Endothelial cell of umbilical vein (primary cell): Measurements from ENCODE around the gene RBFOX1. TPM values are rescaled to one million over a fixed set of nuclear protein-coding genes. Genes with fewer than 3 reads are reported as not detected.

Experiments
- BruUV-seq: library from RNA; stranded (reverse); fragments of 400-500 nt; replicated peaks from 2 replicates; lab custom pipeline; 2021; lab: Mats Ljungman, UMichigan
- CTCF ChIA-PET: fragments of 300-600, 350-600 bp; sonication (Branson Sonifier 250); formaldehyde crosslinking; loops from one replicate; lab custom pipeline; 2021; ENCODE audit warnings: antibody characterized with exemption, inconsistent platforms; lab: Charles Lee
- POLR2A ChIA-PET: fragments of 300-600, 350-600 bp; sonication (Branson Sonifier 250); formaldehyde crosslinking; loops from one replicate; lab custom pipeline; 2021; ENCODE audit warnings: antibody characterized with exemption, inconsistent platforms; lab: Charles Lee
- DNase-seq: peaks from one replicate; pipeline ENCODE4 v3.0.0-alpha.2; 2011; ENCODE audit warnings: low read depth, low spot score
- FAIRE-seq: peaks from 2 replicates; lab custom pipeline; 2011; peaks lifted over from hg19 to GRCh38; lab: Jason Lieb, UNC
- H2AFZ ChIP-seq: 2 replicates; pipeline ENCODE4 v1.6.0; 2012; ENCODE audit warnings: low read depth, low read length, control low read depth, inconsistent platforms
- H3K27ac ChIP-seq: 2 replicates; pipeline ENCODE4 v1.5.1; 2011; ENCODE audit warnings: low read depth, mild to moderate bottlenecking, control low read depth, low read length, moderate library complexity; ENCODE audit not compliant: insufficient read depth
- H3K27me3 ChIP-seq, 2 experiments: 2 replicates each; pipeline versions ENCODE4 v1.6.0 to v1.6.1; 2011; ENCODE audit warnings: low read length in 2 of 2, mixed read lengths in 1 of 2; ENCODE audit not compliant: control insufficient read depth in 2 of 2, insufficient read depth in 2 of 2
- H3K36me3 ChIP-seq, 2 experiments: 2 replicates in 1 of 2; 3 replicates in 1 of 2; pipeline ENCODE4 v1.5.1; 2011; ENCODE audit warnings: low read length in 2 of 2, mild to moderate bottlenecking in 1 of 2, moderate library complexity in 1 of 2; ENCODE audit not compliant: control insufficient read depth in 2 of 2, insufficient read depth in 2 of 2; ENCODE audit errors: extremely low read depth in 1 of 2
- H3K4me1 ChIP-seq: 3 replicates; pipeline ENCODE4 v1.5.1; 2011; ENCODE audit warnings: mild to moderate bottlenecking, low read length; ENCODE audit not compliant: control insufficient read depth, insufficient read depth; ENCODE audit errors: extremely low read depth
- H3K4me2 ChIP-seq: 2 replicates; pipeline ENCODE4 v1.6.1; 2011; ENCODE audit warnings: low read length, control low read depth, mixed read lengths; ENCODE audit not compliant: insufficient read depth
- H3K4me3 ChIP-seq, 3 experiments: fragments of 200-600 bp in 1 of 3; sonication (generic), shearing (Covaris generic) in 1 of 3; replicated peaks in 1 of 3; 2 replicates each; pipeline ENCODE4 v1.5.1; 2011 to 2016; ENCODE audit warnings: control low read depth in 3 of 3, low read length in 3 of 3, mild to moderate bottlenecking in 2 of 3, inconsistent platforms in 1 of 3, low read depth in 1 of 3, moderate library complexity in 1 of 3; ENCODE audit not compliant: insufficient read depth in 1 of 3
- H3K79me2 ChIP-seq: 2 replicates; pipeline ENCODE4 v1.6.0; 2012; ENCODE audit warnings: low read length, inconsistent platforms; ENCODE audit not compliant: control insufficient read depth, insufficient read depth
- H3K9ac ChIP-seq: replicated peaks from 2 replicates; pipeline ENCODE3; 2011; ENCODE audit warnings: low read length, control low read depth; ENCODE audit not compliant: insufficient read depth; ENCODE audit errors: extremely low read depth
- H3K9me1 ChIP-seq: replicated peaks from 3 replicates; pipeline ENCODE4 v1.6.0; 2011; ENCODE audit warnings: mild to moderate bottlenecking, low read length; ENCODE audit not compliant: control insufficient read depth, insufficient read depth; ENCODE audit errors: extremely low read depth
- H3K9me3 ChIP-seq: replicated peaks from 2 replicates; pipeline ENCODE4 v1.5.1; 2012; ENCODE audit warnings: low read length, inconsistent platforms; ENCODE audit not compliant: control insufficient read depth, insufficient read depth
- H4K20me1 ChIP-seq: replicated peaks from 2 replicates; pipeline ENCODE3; 2011; ENCODE audit warnings: mild to moderate bottlenecking, low read length; ENCODE audit not compliant: control insufficient read depth, insufficient read depth; ENCODE audit errors: extremely low read depth
- EZH2 ChIP-seq: IDR thresholded peaks from 2 replicates; pipeline ENCODE4 v1.6.1; 2012; ENCODE audit warnings: borderline replicate concordance, low read depth, mild to moderate bottlenecking, moderate library complexity, low read length, inconsistent platforms; ENCODE audit not compliant: severe bottlenecking
- FOS ChIP-seq: IDR thresholded peaks from 2 replicates; pipeline ENCODE4 v1.6.1; 2011; ENCODE audit warnings: mild to moderate bottlenecking, low read length, moderate library complexity, borderline replicate concordance; ENCODE audit not compliant: insufficient read depth
- GATA2 ChIP-seq: IDR thresholded peaks from 2 replicates; pipeline ENCODE4 v1.7.0; 2011; ENCODE audit warnings: low read depth, mild to moderate bottlenecking, moderate library complexity, mixed read lengths, low read length; ENCODE audit not compliant: insufficient read length, insufficient read depth
- JUN ChIP-seq: IDR thresholded peaks from 2 replicates; pipeline ENCODE4 v1.6.1; 2011; ENCODE audit warnings: borderline replicate concordance, low read depth; ENCODE audit not compliant: insufficient read length, insufficient read depth
- MYC ChIP-seq: IDR thresholded peaks from one replicate; pipeline ENCODE4 v1.6.1; 2011; ENCODE audit warnings: mild to moderate bottlenecking, low read depth, low read length
- POLR2A ChIP-seq: IDR thresholded peaks from 2 replicates; pipeline ENCODE4 v1.6.1; 2012; ENCODE audit warnings: low read depth, mild to moderate bottlenecking, control low read depth, low read length
- POLR2AphosphoS5 ChIP-seq: IDR thresholded peaks from 2 replicates; pipeline ENCODE4 v1.6.1; 2012; ENCODE audit warnings: low read depth, mild to moderate bottlenecking, control low read depth, low read length, moderate library complexity; ENCODE audit not compliant: insufficient read depth
- dilution Hi-C: fragments of 300-500 bp; cut with MboI; formaldehyde crosslinking; loops from one replicate; pipeline ENCODE4 v1.15.0; 2019; ENCODE audit warnings: low sequenced_read_pairs; ENCODE audit not compliant: extremely low pct_ligation_motif_present
- intact Hi-C: fragments of 100-400 bp; cut with micrococcal nuclease; formaldehyde crosslinking; loops from one replicate; pipeline ENCODE4 v1.10.0; 2022
- polyA plus RNA-seq, 4 experiments: library from polyadenylated mRNA; depleted of rRNA in 3 of 4; stranded (reverse) in 3 of 4; unstranded in 1 of 4; fragments of >200 nt; gene quantifications; 2 replicates each; pipeline versions ENCODE4 v1.2.1 to v1.2.3, GENCODE V29; 2011 to 2012; ENCODE audit warnings: missing spikeins in 1 of 4
- total RNA-seq: library from RNA; stranded (reverse); gene quantifications from 2 replicates; pipeline ENCODE4 v1.2.3, GENCODE V29; 2021
- TF ChIP-seq, protein P1 (sequence below): IDR thresholded peaks from 2 replicates; pipeline ENCODE4 v1.6.1; 2011; ENCODE audit not compliant: insufficient read depth, insufficient read length
- TF ChIP-seq, protein P2 (sequence below), 2 donors: IDR thresholded peaks; 1 replicate in 1 of 2; 2 replicates in 1 of 2; pipeline ENCODE4 v1.5.1; 2011; ENCODE audit warnings: low read length in 2 of 2, mild to moderate bottlenecking in 2 of 2, moderate library complexity in 2 of 2, control low read depth in 1 of 2, inconsistent platforms in 1 of 2, low read depth in 1 of 2; ENCODE audit not compliant: insufficient read depth in 1 of 2; ENCODE audit errors: extremely low read depth in 1 of 2

RBFOX1 gene
- total and polyA plus RNA-seq, 2 donors (not counting 3 experiments of a cell fraction or from before 2014, with no cell fraction given) = not detected

GRCh38 chr16:7492122-7492521, 159.5 kb downstream of the RBFOX1 start:
- H3K9me3 ChIP-seq = peaks cover 2% of the 10 kb centered on the region
- H3K79me2 ChIP-seq = no peaks in the 10 kb centered on the region
- H2AFZ ChIP-seq = no peak overlapping the region
- TF ChIP-seq, protein P1, sequence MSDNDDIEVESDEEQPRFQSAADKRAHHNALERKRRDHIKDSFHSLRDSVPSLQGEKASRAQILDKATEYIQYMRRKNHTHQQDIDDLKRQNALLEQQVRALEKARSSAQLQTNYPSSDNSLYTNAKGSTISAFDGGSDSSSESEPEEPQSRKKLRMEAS = no peak
- TF ChIP-seq POLR2AphosphoS5 = no peak
- TF ChIP-seq, protein P2, sequence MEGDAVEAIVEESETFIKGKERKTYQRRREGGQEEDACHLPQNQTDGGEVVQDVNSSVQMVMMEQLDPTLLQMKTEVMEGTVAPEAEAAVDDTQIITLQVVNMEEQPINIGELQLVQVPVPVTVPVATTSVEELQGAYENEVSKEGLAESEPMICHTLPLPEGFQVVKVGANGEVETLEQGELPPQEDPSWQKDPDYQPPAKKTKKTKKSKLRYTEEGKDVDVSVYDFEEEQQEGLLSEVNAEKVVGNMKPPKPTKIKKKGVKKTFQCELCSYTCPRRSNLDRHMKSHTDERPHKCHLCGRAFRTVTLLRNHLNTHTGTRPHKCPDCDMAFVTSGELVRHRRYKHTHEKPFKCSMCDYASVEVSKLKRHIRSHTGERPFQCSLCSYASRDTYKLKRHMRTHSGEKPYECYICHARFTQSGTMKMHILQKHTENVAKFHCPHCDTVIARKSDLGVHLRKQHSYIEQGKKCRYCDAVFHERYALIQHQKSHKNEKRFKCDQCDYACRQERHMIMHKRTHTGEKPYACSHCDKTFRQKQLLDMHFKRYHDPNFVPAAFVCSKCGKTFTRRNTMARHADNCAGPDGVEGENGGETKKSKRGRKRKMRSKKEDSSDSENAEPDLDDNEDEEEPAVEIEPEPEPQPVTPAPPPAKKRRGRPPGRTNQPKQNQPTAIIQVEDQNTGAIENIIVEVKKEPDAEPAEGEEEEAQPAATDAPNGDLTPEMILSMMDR (IDR thresholded peaks at IDR 0.05; ENCODE audit: extremely low read depth in 1 of 2, insufficient read depth in 1 of 2, low read depth in 1 of 2, low read length in 2 of 2) = no peak
- no peak for TF ChIP-seq JUN
- no peak for TF ChIP-seq MYC
- TF ChIP-seq EZH2 = no peak
- TF ChIP-seq FOS = no peak
- TF ChIP-seq POLR2A = no peak
- no peak for TF ChIP-seq GATA2
- no peaks in the 10 kb centered on the region for H3K36me3 ChIP-seq
- no TSS peak for BruUV-seq
- no peak overlapping the region for H3K27ac ChIP-seq
- no peak for DNase-seq
- ChIA-PET POLR2A (no interaction called here), CTCF (no interaction called here)
- no peak for FAIRE-seq
- no peak overlapping the region for H3K4me3 ChIP-seq
- H3K9ac ChIP-seq = no peak overlapping the region
- no peaks in the 10 kb centered on the region for H3K27me3 ChIP-seq
- dilution Hi-C loops (no loop called here), intact Hi-C loops (no loop called here)
- no peaks in the 10 kb centered on the region for H4K20me1 ChIP-seq
- H3K9me1 ChIP-seq = no peaks in the 10 kb centered on the region
- no peaks in the 10 kb centered on the region for H3K4me1 ChIP-seq
- no peak overlapping the region for H3K4me2 ChIP-seq
